Naive B cell (primary cell): ENCODE data around the gene ANKRD61. TPM values are rescaled to one million over a fixed set of nuclear protein-coding genes. Genes with fewer than 3 reads are reported as not detected.

ENCODE experiments used
- ATAC-seq, 2 donors: fragments of 150-1000 bp; cut with Tn5 transposase; 2 replicates each; pipeline ENCODE4 v1.10.0; 2021; ENCODE audit warnings: low read depth in 2 of 2, mild to moderate bottlenecking in 2 of 2, moderate library complexity in 2 of 2
- DNase-seq: peaks from one replicate; pipeline ENCODE4 v3.0.0; 2022
- H3K27ac Mint-ChIP-seq, 6 donors: one replicate each; pipeline ENCODE4 v1.8.0; 2020 to 2022; ENCODE audit warnings: mild to moderate bottlenecking in 6 of 6, mixed read lengths in 6 of 6, moderate library complexity in 5 of 6, inconsistent platforms in 2 of 6
- H3K27me3 Mint-ChIP-seq, 3 donors: one replicate each; pipeline ENCODE4 v1.8.0; 2021 to 2022; ENCODE audit warnings: mixed read lengths in 3 of 3, mild to moderate bottlenecking in 1 of 3
- H3K36me3 Mint-ChIP-seq, 2 donors: one replicate each; pipeline ENCODE4 v1.8.0; 2020 to 2022; ENCODE audit warnings: mixed read lengths in 2 of 2, inconsistent platforms in 1 of 2, mild to moderate bottlenecking in 1 of 2
- H3K4me1 Mint-ChIP-seq, 3 donors: one replicate each; pipeline ENCODE4 v1.8.0; 2020 to 2022; ENCODE audit warnings: mixed read lengths in 3 of 3, inconsistent platforms in 1 of 3, mild to moderate bottlenecking in 1 of 3, moderate library complexity in 1 of 3
- H3K4me3 Mint-ChIP-seq, 8 donors: one replicate each; pipeline ENCODE4 v1.8.0; 2020 to 2022; ENCODE audit warnings: mild to moderate bottlenecking in 8 of 8, mixed read lengths in 8 of 8, moderate library complexity in 8 of 8, inconsistent platforms in 2 of 8
- H3K9me3 Mint-ChIP-seq, 7 donors: one replicate each; pipeline ENCODE4 v1.8.0; 2020 to 2022; ENCODE audit warnings: mixed read lengths in 7 of 7, mild to moderate bottlenecking in 5 of 7, inconsistent platforms in 2 of 7, moderate library complexity in 1 of 7
- polyA plus RNA-seq, 6 donors: library from polyadenylated mRNA; unstranded; fragments of 300-500 nt; fragmentation: Illumina TruSeq; gene quantifications; one replicate each; pipeline ENCODE4 v1.2.3, GENCODE V29; 2021; ENCODE audit warnings: low read depth in 6 of 6

ANKRD61 gene
- polyA plus RNA-seq, 6 donors from 2014 or later, result 0.25 to 0.85 (median 0.41) TPM; not detected in 2

DNA sequence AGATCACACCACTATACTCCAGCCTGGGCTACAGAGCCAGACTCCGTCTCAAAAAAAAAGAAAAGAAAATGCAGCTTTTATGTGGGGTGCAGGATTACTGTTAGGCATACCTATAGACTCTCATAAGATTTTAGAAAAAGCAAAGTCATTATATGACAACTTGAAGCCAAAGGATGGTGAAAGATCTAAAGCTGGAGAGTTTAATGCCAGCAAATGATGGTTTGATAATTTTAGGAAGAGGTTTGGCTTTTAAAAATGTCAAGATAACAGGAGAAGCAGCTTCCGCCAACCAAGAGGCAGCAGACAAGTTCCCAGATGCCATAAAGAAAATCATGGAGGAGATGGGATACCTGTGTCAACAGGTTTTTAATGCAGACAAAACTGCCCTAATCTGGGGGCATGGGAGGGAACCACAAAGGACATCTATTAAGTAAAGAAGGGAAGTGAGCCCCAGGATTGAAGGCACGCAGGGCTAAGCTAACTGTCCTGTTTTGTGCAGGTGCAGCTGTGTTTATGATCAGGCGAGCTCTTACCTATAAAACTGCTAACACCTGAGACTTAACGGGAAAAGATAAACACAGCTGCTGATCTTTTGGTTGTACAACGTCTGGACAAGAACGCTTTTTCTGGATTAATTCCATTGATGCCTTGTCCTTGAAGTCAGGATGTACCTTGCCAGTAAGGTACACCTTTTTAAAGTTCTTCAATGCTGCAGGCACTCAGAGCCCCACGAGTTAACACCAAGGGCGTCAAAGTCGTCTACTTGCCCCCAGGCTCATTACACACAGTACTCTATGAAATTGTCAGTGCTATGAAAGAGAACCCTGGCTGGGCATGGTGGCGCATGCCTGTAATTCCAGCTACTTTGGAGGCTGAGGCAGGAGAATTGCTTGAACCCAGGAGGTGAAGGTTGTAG is 10.5 kb upstream of the ANKRD61 start:
- no peak overlapping the region for H3K4me3 Mint-ChIP-seq

GRCh38 chr7:6022707-6023106 is 8.5 kb upstream of the ANKRD61 start:
- Mint-ChIP-seq H3K36me3 (peaks cover 15 to 18% of the 10 kb centered on the region in 2 donors), H3K9me3 (no peaks in the 10 kb centered on the region), H3K4me1 (peaks cover 16 to 18% (median 16%) of the 10 kb centered on the region in 3 donors), H3K27me3 (no peaks in the 10 kb centered on the region), H3K4me3 (peak overlapping the region in 1 of 8 donors; percentile 20), H3K27ac (peak overlapping the region in 2 of 6 donors; percentile 11 to 36)
- DNase-seq, result no peak
- ATAC-seq, result no peak

More for the DNA sequence above, 10.5 kb upstream of the ANKRD61 start:
- no peaks in the 10 kb centered on the region for H3K27me3 Mint-ChIP-seq
- ATAC-seq (no peak), DNase-seq (no peak)
- no peaks in the 10 kb centered on the region for H3K9me3 Mint-ChIP-seq
- H3K4me1 Mint-ChIP-seq, result peaks cover 0 to under 1% (median 0%) of the 10 kb centered on the region in 3 donors
- H3K27ac Mint-ChIP-seq, result peak overlapping the region in 3 of 6 donors; percentile 49 to 69 (median 69)
- H3K36me3 Mint-ChIP-seq, result peaks cover 15 to 18% of the 10 kb centered on the region in 2 donors

- Mint-ChIP-seq H3K4me1 (peaks cover 16 to 18% (median 16%) of the 10 kb centered on the region in 3 donors), H3K27ac (peak overlapping the region in 5 of 6 donors; percentile 30 to 90 (median 55)), H3K36me3 (peaks cover 18 to 23% of the 10 kb centered on the region in 2 donors), H3K27me3 (no peaks in the 10 kb centered on the region), H3K9me3 (no peaks in the 10 kb centered on the region), H3K4me3 (peak overlapping the region in 1 of 8 donors; percentile 17)
- ATAC-seq (no peak), DNase-seq (no peak)
Measured at GRCh38 chr7:6023974-6024435, 7.2 kb upstream of the ANKRD61 start.

DNA sequence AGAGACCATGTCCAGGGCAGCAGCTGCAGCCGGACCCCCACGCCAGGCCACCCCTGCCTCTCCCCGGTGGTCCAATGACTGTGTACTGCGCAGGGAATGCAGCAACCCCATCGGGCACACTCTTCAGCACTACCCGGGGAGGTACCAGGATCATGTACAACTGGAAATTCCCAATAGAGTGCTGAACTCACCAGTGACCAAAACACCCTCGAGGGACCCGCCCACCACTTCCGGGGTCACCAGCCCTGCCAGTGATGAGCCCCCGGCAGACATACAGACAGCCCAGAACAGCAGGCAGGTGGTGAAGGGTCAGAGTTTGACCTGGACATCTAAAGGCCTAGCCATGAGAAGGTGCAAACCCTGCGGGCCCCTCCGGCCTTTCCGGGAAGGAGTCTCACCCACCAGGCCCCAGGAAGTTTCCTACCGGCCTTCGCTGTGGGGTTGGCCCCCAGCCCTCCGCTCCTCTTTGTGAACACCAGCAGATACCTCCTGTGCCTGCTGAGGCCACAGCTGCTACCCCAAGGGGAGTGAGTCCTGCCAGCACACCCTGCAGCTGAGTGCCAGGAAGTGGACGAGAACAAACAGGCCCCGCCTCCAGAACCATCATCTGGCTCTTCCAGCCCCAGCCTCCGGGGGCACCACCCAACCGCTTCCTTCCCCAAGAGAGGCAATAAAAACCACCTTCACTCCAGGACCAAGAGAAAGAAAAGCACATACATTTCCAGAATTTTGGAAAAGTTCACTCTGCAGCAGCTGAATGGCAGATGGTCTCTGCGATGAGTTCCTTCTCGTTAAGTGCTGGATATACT is 5.0 kb upstream of the ANKRD61 start:
- H3K9me3 Mint-ChIP-seq, result no peaks in the 10 kb centered on the region
- peaks cover 16 to 18% (median 16%) of the 10 kb centered on the region in 3 donors for H3K4me1 Mint-ChIP-seq
- peaks cover 18 to 23% of the 10 kb centered on the region in 2 donors for H3K36me3 Mint-ChIP-seq
- ATAC-seq (peak; percentile 99), DNase-seq (peak; percentile 56)
- peak overlapping the region; percentile 65 to 88 (median 82) for H3K4me3 Mint-ChIP-seq
- H3K27me3 Mint-ChIP-seq, result no peaks in the 10 kb centered on the region
- peak overlapping the region; percentile 81 to 97 (median 94) for H3K27ac Mint-ChIP-seq

DNA sequence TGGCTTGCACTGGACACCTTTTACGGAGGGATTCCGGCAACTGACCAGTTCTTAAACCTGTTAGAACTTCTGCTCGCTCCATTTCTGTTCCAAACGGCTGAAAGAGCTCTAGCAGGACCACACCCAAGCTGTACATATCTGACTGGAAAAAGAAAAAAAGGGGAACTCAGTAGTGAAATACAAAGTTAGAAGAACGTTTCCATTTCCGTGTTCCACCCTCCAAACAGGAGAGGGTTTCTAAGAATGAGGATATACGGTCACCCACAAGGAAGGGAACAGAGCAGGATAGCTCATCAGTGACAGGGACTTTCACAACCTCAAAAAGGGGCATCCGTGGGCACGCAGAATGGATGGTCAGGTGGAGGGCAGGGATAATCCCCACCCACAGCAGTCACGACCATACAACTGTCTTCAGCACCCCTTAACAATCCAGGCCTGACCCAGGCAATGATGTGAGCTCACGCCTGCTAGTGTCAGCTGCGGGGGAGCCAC is 4.3 kb upstream of the ANKRD61 start:
- Mint-ChIP-seq H3K36me3 (peaks cover 22 to 23% of the 10 kb centered on the region in 2 donors), H3K9me3 (no peaks in the 10 kb centered on the region), H3K4me3 (peak overlapping the region; percentile 65 to 88 (median 82)), H3K27ac (peak overlapping the region; percentile 81 to 97 (median 94)), H3K4me1 (peaks cover 18 to 21% (median 19%) of the 10 kb centered on the region in 3 donors), H3K27me3 (no peaks in the 10 kb centered on the region)
- peak; percentile 20 to 21 for ATAC-seq
- no peak for DNase-seq

DNA sequence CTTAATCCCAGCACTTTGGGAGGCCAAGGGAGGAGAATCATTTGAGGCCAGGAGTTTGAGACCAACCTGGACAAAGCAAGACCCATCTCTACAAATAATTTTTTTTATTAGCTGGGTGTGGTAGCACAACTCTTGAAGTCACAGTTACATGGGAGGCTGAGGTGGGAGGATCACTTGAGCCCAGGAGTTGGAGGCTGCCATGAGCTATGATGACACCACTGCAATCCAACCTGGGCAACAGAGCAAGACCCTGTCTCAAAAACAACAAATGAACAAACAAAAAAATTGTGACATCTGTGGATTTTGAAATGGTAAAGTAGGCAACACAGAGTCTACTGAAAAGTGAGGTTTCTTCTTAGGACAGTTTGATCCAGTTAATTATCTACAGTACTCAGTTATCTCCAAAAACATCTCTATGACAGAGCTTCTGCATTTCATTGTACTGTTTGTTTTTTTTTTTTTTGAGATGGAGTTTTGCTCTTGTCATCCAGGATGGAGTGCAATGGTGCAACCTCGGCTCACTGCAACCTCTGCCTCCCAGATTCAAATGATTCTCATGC is 3.3 kb upstream of the ANKRD61 start:
- peak overlapping the region in 4 of 6 donors; percentile 27 to 93 (median 64) for H3K27ac Mint-ChIP-seq
- peaks cover 18 to 21% (median 19%) of the 10 kb centered on the region in 3 donors for H3K4me1 Mint-ChIP-seq
- H3K36me3 Mint-ChIP-seq, result peaks cover 21 to 23% of the 10 kb centered on the region in 2 donors
- ATAC-seq, result no peak
- no peaks in the 10 kb centered on the region for H3K9me3 Mint-ChIP-seq
- no peaks in the 10 kb centered on the region for H3K27me3 Mint-ChIP-seq
- no peak for DNase-seq
- H3K4me3 Mint-ChIP-seq, result peak overlapping the region in 1 of 8 donors; percentile 66

- DNase-seq, result no peak
- no peak overlapping the region for H3K4me3 Mint-ChIP-seq
Measured at GRCh38 chr7:6028563-6028962, 2.6 kb upstream of the ANKRD61 start.

GRCh38 chr7:6031567-6031966 is 391 bp downstream of the ANKRD61 start:
- ATAC-seq (no peak), DNase-seq (no peak)
- H3K27me3 Mint-ChIP-seq, result no peaks in the 10 kb centered on the region
- peaks cover 8 to 18% (median 12%) of the 10 kb centered on the region in 3 donors for H3K4me1 Mint-ChIP-seq
- peaks cover 12 to 13% of the 10 kb centered on the region in 2 donors for H3K36me3 Mint-ChIP-seq
- peak overlapping the region in 5 of 6 donors; percentile 28 to 81 (median 50) for H3K27ac Mint-ChIP-seq
- H3K9me3 Mint-ChIP-seq, result no peaks in the 10 kb centered on the region
- H3K4me3 Mint-ChIP-seq, result no peak overlapping the region

More at GRCh38 chr7:6028563-6028962, 2.6 kb upstream of the ANKRD61 start:
- H3K27me3 Mint-ChIP-seq, result no peaks in the 10 kb centered on the region
- peak overlapping the region in 1 of 6 donors; percentile 20 for H3K27ac Mint-ChIP-seq
- peaks cover 18 to 21% (median 19%) of the 10 kb centered on the region in 3 donors for H3K4me1 Mint-ChIP-seq
- peaks cover 15 to 17% of the 10 kb centered on the region in 2 donors for H3K36me3 Mint-ChIP-seq
- no peaks in the 10 kb centered on the region for H3K9me3 Mint-ChIP-seq
- no peak for ATAC-seq

- H3K36me3 Mint-ChIP-seq, result peaks cover 12 to 13% of the 10 kb centered on the region in 2 donors
- no peaks in the 10 kb centered on the region for H3K27me3 Mint-ChIP-seq
- H3K4me1 Mint-ChIP-seq, result peaks cover 2 to 12% (median 6%) of the 10 kb centered on the region in 3 donors
- H3K4me3 Mint-ChIP-seq, result no peak overlapping the region
- DNase-seq (no peak), ATAC-seq (no peak)
- peak overlapping the region in 2 of 6 donors; percentile 54 to 81 for H3K27ac Mint-ChIP-seq
- no peaks in the 10 kb centered on the region for H3K9me3 Mint-ChIP-seq
Measured at GRCh38 chr7:6032167-6032566, 991 bp downstream of the ANKRD61 start.

GRCh38 chr7:6032641-6033040 is 1.5 kb downstream of the ANKRD61 start:
- peak overlapping the region in 3 of 6 donors; percentile 37 to 78 (median 54) for H3K27ac Mint-ChIP-seq

DNA sequence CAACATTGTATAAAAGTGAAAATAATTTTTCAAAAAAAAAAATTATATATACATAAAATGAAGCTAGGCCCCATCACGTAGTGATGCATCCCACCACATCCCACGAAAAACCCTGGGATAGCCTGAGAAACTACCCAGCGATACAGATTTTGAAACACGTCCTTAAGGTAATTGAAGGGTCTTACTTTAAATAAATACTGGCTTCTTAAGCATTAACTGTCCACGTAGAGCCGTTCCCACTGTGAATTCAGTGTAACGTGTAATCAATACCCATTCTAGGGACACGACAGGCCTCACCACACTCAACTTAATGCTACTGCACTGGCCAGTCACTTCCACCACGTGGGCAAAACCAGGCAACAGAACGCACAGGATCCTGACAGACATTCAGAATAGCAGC is 4.0 kb downstream of the ANKRD61 start:
- Mint-ChIP-seq H3K36me3 (peaks cover 3 to 21% of the 10 kb centered on the region in 2 donors), H3K4me1 (peaks cover 0 to 9% (median 7%) of the 10 kb centered on the region in 3 donors), H3K9me3 (no peaks in the 10 kb centered on the region), H3K27ac (peak overlapping the region in 1 of 6 donors; percentile 39), H3K4me3 (no peak overlapping the region), H3K27me3 (no peaks in the 10 kb centered on the region)
- no peak for DNase-seq
- ATAC-seq, result no peak

More at GRCh38 chr7:6032641-6033040, 1.5 kb downstream of the ANKRD61 start:
- no peak for DNase-seq
- Mint-ChIP-seq H3K4me3 (no peak overlapping the region), H3K27me3 (no peaks in the 10 kb centered on the region), H3K4me1 (peaks cover 0 to 9% (median 3%) of the 10 kb centered on the region in 3 donors), H3K36me3 (peaks cover 12 to 14% of the 10 kb centered on the region in 2 donors), H3K9me3 (no peaks in the 10 kb centered on the region)
- no peak for ATAC-seq

- no peaks in the 10 kb centered on the region for H3K27me3 Mint-ChIP-seq
- no peak for DNase-seq
- no peaks in the 10 kb centered on the region for H3K9me3 Mint-ChIP-seq
- H3K36me3 Mint-ChIP-seq, result peaks cover 3 to 26% of the 10 kb centered on the region in 2 donors
- ATAC-seq, result no peak
- peaks cover 0 to 10% (median 9%) of the 10 kb centered on the region in 3 donors for H3K4me1 Mint-ChIP-seq
- H3K27ac Mint-ChIP-seq, result no peak overlapping the region
- peak overlapping the region in 1 of 8 donors; percentile 25 for H3K4me3 Mint-ChIP-seq
Measured at GRCh38 chr7:6035686-6036085, 4.5 kb downstream of the ANKRD61 start.
